SH-SY5Y (cell line): ENCODE measurements around the gene LARGE1.

Experiments used
- GATA2 ChIP-seq: IDR thresholded peaks from 2 replicates; pipeline ENCODE4 v1.6.1; 2011; ENCODE audit warnings: mild to moderate bottlenecking, low read depth, low read length
- GATA3 ChIP-seq: IDR thresholded peaks from 2 replicates; pipeline ENCODE4 v1.6.1; 2011; ENCODE audit warnings: low read depth, mild to moderate bottlenecking, low read length, moderate library complexity

GRCh38 chr22:33224841-33225240 lies 695.4 kb downstream of the LARGE1 start:
- TF ChIP-seq GATA2 (no peak), GATA3 (no peak)
